ENCODE results near the gene OLFML2A.

Gene OLFML2A

DNA sequence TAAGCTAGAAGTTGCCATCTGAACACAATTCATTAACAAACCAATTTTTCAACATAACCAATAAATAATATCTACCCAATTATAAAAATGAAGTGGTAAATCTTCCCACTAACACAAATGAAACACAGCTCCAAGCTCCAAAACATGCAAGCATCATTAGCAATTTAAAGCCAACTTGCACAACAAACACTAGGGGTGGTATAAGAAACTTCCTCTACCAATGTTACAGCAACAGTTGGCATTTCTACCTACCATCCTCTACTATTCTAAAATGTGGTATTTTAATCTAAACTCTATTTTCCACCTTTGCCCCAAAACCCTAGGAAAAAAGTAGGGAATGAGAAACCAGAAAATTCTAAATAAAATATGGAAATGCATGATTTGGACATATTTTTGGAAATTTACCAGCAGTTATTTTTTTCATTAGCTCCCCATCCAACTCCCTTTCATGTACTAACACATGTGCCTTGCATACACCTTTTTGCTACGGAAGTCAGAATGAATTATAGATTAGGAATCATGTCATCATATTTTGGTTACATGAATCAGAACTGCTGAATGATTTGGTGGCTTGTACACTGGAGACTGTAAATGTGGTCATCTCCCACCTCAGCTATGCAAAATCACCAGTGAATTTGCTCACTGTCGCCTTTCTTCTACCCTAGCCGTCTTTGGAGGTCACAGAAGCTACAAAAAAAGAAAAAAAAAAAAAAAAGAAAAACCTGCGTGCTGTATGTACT, 9.9 kb upstream of the OLFML2A start:
- TF ChIP-seq, protein P1, sequence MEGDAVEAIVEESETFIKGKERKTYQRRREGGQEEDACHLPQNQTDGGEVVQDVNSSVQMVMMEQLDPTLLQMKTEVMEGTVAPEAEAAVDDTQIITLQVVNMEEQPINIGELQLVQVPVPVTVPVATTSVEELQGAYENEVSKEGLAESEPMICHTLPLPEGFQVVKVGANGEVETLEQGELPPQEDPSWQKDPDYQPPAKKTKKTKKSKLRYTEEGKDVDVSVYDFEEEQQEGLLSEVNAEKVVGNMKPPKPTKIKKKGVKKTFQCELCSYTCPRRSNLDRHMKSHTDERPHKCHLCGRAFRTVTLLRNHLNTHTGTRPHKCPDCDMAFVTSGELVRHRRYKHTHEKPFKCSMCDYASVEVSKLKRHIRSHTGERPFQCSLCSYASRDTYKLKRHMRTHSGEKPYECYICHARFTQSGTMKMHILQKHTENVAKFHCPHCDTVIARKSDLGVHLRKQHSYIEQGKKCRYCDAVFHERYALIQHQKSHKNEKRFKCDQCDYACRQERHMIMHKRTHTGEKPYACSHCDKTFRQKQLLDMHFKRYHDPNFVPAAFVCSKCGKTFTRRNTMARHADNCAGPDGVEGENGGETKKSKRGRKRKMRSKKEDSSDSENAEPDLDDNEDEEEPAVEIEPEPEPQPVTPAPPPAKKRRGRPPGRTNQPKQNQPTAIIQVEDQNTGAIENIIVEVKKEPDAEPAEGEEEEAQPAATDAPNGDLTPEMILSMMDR (conservative IDR thresholded peaks at IDR 0.05; ENCODE audit: low read length) = peak; percentile 23; the same call in 1 of the 2 replicates
- no peak overlapping the region for H3K4me3 ChIP-seq (ENCODE audit: low read length)
- no peak for DNase-seq (ENCODE audit: low read depth)

DNA sequence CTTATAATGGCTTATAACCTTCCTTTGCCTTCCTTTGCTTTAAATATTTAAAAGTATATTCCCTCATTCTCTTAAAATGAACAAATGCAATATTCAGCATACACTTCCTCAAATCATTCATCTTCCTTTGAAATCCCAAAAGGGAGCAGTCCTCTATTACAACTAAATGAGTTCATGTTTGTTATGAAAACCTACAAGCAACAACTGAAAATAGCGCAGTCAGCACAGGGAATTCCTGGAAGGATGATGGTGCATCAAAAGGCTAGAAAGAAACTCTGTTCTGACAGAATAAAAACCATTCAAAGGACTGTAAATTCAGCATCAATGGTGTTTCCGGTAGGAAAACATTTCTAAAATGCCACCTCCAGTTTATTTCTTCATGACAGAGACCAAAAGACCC, 9.1 kb upstream of the OLFML2A start:
- no peak for DNase-seq (ENCODE audit: low read depth)
- H3K4me3 ChIP-seq (ENCODE audit: low read length) = no peak overlapping the region
- TF ChIP-seq, protein P1 (conservative IDR thresholded peaks at IDR 0.05; ENCODE audit: low read length) = no peak

DNA sequence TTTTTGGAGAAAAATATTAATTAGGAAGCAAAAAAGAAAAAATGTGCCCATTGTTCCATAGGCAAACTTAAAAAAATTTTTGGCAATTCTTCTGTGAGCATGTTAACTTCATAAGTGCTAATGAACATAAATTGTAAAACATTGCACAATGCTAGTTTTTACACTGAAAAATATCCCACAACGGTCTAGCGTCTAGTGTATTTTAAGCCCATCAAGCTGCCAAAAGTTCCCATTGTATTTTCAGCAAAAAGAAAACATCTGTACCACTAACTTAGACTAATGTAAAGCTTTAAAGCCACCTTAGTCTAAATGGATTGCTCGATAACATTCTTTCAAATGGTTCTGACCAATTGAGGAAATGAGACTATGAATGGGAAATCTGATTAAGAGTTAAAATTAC, 8.6 kb upstream of the OLFML2A start:
- DNase-seq (ENCODE audit: low read depth) = no peak

DNA sequence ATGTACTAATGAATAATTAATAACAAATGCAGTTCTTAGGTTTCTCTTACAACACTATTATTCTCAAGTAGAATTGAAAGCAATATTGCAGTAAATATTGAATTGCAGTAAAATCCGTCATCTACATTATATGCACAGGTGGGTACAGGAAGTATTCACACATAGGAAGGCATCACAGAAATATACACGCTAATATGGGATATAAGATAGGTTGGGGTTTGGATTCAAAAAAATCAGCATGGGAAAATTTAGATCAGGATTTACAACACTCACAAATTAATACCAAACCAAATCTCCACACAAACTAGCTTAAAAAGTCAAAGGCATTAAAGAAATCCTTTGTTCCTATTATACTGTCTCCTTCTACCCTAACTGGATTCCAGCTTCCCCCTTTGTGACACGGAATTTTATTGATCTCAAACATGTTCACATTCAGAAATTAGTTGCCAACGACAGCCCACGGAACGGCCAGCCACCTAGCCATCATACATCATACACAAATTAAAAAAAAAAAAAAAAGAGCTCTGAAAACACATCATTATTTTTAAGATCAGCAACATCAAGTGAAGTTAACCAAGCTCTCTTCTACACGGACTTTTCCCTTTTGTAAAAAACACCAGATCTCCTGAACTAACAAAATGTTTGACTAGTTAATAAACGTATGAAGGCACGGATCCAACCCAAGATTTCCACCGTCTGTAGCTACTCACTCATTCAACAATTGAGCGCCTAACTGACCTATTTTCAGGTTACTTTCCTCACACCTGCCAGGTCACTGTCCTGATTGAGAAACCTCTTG, 8.0 kb upstream of the OLFML2A start:
- TF ChIP-seq, protein P1 (conservative IDR thresholded peaks at IDR 0.05; ENCODE audit: low read length) = no peak

More for the DNA sequence above, 8.6 kb upstream of the OLFML2A start:
- H3K4me3 ChIP-seq (ENCODE audit: low read length) = no peak overlapping the region
- TF ChIP-seq, protein P1 (conservative IDR thresholded peaks at IDR 0.05; ENCODE audit: low read length) = no peak

DNA sequence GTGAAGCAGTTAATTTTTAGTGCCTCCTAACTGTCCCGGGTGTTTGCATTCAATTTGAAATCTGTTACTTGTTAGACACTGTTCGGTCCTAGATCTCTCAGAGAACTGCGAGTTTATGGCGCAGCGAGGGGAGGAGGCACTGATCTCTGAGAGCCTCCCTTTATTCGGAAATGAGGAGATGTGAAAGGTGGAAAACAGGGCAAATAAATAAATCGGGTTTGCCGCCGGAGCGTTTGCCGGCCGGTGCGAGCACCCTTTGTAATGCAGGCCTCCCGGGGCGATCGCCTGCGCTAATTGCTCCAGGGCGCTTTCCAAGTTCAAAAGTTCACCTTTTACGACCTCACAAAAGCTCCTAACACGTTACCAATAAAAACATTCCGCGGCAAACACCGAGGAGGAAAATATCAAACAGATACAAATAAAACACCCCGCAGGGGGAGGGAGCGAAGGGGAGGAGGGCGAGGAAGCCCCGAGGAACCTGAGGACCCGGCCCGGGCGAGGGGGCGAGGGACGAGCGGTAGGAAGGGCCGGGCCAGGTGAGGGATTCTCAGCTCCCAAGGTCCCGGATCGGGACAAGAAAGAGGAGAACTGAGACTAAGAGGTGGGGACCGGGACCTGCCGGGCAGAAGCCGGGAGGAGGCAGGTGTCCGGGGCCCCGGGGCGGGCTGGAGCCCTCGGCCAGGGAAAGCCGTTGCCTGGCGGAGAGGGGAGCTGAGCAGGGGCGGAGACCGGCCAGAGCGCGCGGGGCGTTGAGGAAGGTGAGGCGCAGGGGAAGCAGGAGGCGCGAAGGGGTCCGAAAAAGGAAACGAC, 7.2 kb upstream of the OLFML2A start:
- peak overlapping the region; percentile 37 for H3K4me3 ChIP-seq (ENCODE audit: low read length)
- TF ChIP-seq, protein P1 (conservative IDR thresholded peaks at IDR 0.05; ENCODE audit: low read length) = no peak
- no peak for DNase-seq (ENCODE audit: low read depth)

More for the DNA sequence above, 8.0 kb upstream of the OLFML2A start:
- DNase-seq (ENCODE audit: low read depth) = no peak
- no peak overlapping the region for H3K4me3 ChIP-seq (ENCODE audit: low read length)

DNA sequence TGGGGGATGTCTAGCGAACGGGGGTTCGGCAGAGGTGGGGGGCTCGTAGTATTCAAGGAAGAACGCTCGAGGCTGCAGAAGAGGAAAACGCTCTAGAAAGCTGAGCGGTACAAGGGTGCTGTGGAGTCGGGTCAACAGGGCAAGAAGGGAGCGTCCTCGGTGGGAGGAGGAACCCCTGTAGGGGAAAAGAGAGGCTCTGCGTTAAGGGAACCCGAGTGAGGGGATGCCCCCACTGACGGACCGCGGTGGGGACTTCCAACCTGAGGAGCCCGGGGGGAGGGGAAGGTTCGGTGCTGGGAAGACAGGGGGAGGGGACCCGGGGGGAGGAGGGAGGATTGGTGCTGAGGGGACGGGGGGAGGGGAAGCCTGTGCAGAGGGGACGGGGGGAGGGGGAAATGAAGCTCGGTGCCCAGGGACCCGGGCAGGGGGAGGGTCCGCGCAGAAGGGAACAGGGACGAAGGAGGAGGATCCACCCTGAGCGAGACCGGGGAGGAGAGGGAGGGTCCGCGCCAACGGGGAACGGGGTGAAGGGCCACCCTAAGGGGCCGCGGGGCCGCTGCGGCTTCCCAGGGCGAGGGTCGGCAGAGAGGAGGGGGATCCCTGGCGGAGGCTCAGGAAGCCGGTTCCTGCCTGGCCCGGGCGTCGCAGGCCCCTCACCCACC, 6.4 kb upstream of the OLFML2A start:
- no peak for DNase-seq (ENCODE audit: low read depth)
- H3K4me3 ChIP-seq (ENCODE audit: low read length) = peak overlapping the region; percentile 68
- TF ChIP-seq, protein P1 (conservative IDR thresholded peaks at IDR 0.05; ENCODE audit: low read length) = no peak
